ENCODE results near the gene GOLGA6L26.
"Not testable (repeated sequence)": the region's sequence is repeated elsewhere in the genome, so short reads cannot be mapped to it uniquely, and the experiment has no call there.

Gene GOLGA6L26

GRCh38 chr15:23334096-23334495 is at the start of gene GOLGA6L26:
GOLGA6L26 (minus strand) TSS chr15:23334196; CDS start chr15:23334135, 61 bp downstream.
- not testable (repeated sequence) for H3K9ac ChIP-seq (ENCODE audit: insufficient read length); DNase-seq (ENCODE audit: low read depth, low spot score); H3K4me3 ChIP-seq; H3K9me3 ChIP-seq (ENCODE audit: low read depth, low read length); H3K36me3 ChIP-seq (ENCODE audit: insufficient read depth, low read length); H3K27ac ChIP-seq

GRCh38 chr15:23381192-23381591 is 47.2 kb upstream of the GOLGA6L26 start:
- not testable (repeated sequence) for H3K27ac ChIP-seq; H3K4me3 ChIP-seq; DNase-seq (ENCODE audit: low read depth, low spot score); H3K9ac ChIP-seq (ENCODE audit: insufficient read length); H3K9me3 ChIP-seq (ENCODE audit: low read depth, low read length); H3K36me3 ChIP-seq (ENCODE audit: insufficient read depth, low read length)

GRCh38 chr15:23380700-23381099 is 46.7 kb upstream of the GOLGA6L26 start:
- DNase-seq (ENCODE audit: low read depth, low spot score); H3K36me3 ChIP-seq (ENCODE audit: insufficient read depth, low read length); H3K9me3 ChIP-seq (ENCODE audit: low read depth, low read length); H3K27ac ChIP-seq; H3K9ac ChIP-seq (ENCODE audit: insufficient read length); H3K4me3 ChIP-seq: not testable (repeated sequence)

GRCh38 chr15:23378946-23379345 is 45.0 kb upstream of the GOLGA6L26 start:
- not testable (repeated sequence) for H3K9ac ChIP-seq (ENCODE audit: insufficient read length); H3K4me3 ChIP-seq; DNase-seq (ENCODE audit: low read depth, low spot score); H3K27ac ChIP-seq; H3K9me3 ChIP-seq (ENCODE audit: low read depth, low read length); H3K36me3 ChIP-seq (ENCODE audit: insufficient read depth, low read length)

- not testable (repeated sequence) for H3K4me3 ChIP-seq; H3K9me3 ChIP-seq (ENCODE audit: low read depth, low read length); H3K36me3 ChIP-seq (ENCODE audit: insufficient read depth, low read length); H3K27ac ChIP-seq; DNase-seq (ENCODE audit: low read depth, low spot score); H3K9ac ChIP-seq (ENCODE audit: insufficient read length)
These were observed 40.2 kb upstream of the GOLGA6L26 start for GRCh38 chr15:23374226-23374625.

GRCh38 chr15:23372891-23373600 is 39.0 kb upstream of the GOLGA6L26 start:
- H3K4me3 ChIP-seq; DNase-seq (ENCODE audit: low read depth, low spot score); H3K27ac ChIP-seq; H3K9ac ChIP-seq (ENCODE audit: insufficient read length); H3K9me3 ChIP-seq (ENCODE audit: low read depth, low read length); H3K36me3 ChIP-seq (ENCODE audit: insufficient read depth, low read length): not testable (repeated sequence)

- Histone ChIP-seq H3K27ac (no peak overlapping the region), H3K4me3 (no peak overlapping the region), H3K9ac (ENCODE audit: insufficient read length) (no peak overlapping the region), H3K9me3 (ENCODE audit: low read depth, low read length) (no peaks in the 10 kb centered on the region), H3K36me3 (ENCODE audit: insufficient read depth, low read length) (no peaks in the 10 kb centered on the region)
- TF ChIP-seq POLR2AphosphoS5 (IDR thresholded peaks at IDR 0.05; ENCODE audit: borderline replicate concordance, low read depth, low read length) (no peak), EZH2 (IDR thresholded peaks at IDR 0.05) (no peak), FOXP2 (optimal IDR thresholded peaks at IDR 0.05; ENCODE audit: control extremely low read depth, extremely low read length, insufficient read depth) (no peak)
- DNase-seq (ENCODE audit: low read depth, low spot score), result no peak
These were observed 38.3 kb upstream of the GOLGA6L26 start for GRCh38 chr15:23372284-23372683.

- not testable (repeated sequence) for DNase-seq (ENCODE audit: low read depth, low spot score); H3K27ac ChIP-seq; H3K9me3 ChIP-seq (ENCODE audit: low read depth, low read length); H3K9ac ChIP-seq (ENCODE audit: insufficient read length); H3K36me3 ChIP-seq (ENCODE audit: insufficient read depth, low read length); H3K4me3 ChIP-seq
These were observed 37.9 kb upstream of the GOLGA6L26 start for GRCh38 chr15:23371868-23372267.

GRCh38 chr15:23371134-23371533 is 37.1 kb upstream of the GOLGA6L26 start:
- not testable (repeated sequence) for H3K4me3 ChIP-seq; H3K27ac ChIP-seq; H3K9me3 ChIP-seq (ENCODE audit: low read depth, low read length); DNase-seq (ENCODE audit: low read depth, low spot score); H3K9ac ChIP-seq (ENCODE audit: insufficient read length); H3K36me3 ChIP-seq (ENCODE audit: insufficient read depth, low read length)

- Histone ChIP-seq H3K36me3 (ENCODE audit: insufficient read depth, low read length) (no peaks in the 10 kb centered on the region), H3K27ac (no peak overlapping the region), H3K9ac (ENCODE audit: insufficient read length) (no peak overlapping the region), H3K4me3 (no peak overlapping the region), H3K9me3 (ENCODE audit: low read depth, low read length) (no peaks in the 10 kb centered on the region)
- TF ChIP-seq EZH2 (IDR thresholded peaks at IDR 0.05) (no peak), FOXP2 (optimal IDR thresholded peaks at IDR 0.05; ENCODE audit: control extremely low read depth, extremely low read length, insufficient read depth) (no peak), POLR2AphosphoS5 (IDR thresholded peaks at IDR 0.05; ENCODE audit: borderline replicate concordance, low read depth, low read length) (no peak)
- no peak for DNase-seq (ENCODE audit: low read depth, low spot score)
These were observed 36.6 kb upstream of the GOLGA6L26 start for GRCh38 chr15:23370578-23370977.

- not testable (repeated sequence) for H3K9ac ChIP-seq (ENCODE audit: insufficient read length); H3K27ac ChIP-seq; H3K36me3 ChIP-seq (ENCODE audit: insufficient read depth, low read length)
These were observed 30.3 kb upstream of the GOLGA6L26 start for GRCh38 chr15:23364261-23364660.

GRCh38 chr15:23362622-23363021 is 28.6 kb upstream of the GOLGA6L26 start:
- H3K4me3 ChIP-seq; H3K9ac ChIP-seq (ENCODE audit: insufficient read length); DNase-seq (ENCODE audit: low read depth, low spot score); H3K27ac ChIP-seq; H3K9me3 ChIP-seq (ENCODE audit: low read depth, low read length); H3K36me3 ChIP-seq (ENCODE audit: insufficient read depth, low read length): not testable (repeated sequence)

More at GRCh38 chr15:23364261-23364660, 30.3 kb upstream of the GOLGA6L26 start:
- not testable (repeated sequence) for H3K9me3 ChIP-seq (ENCODE audit: low read depth, low read length); DNase-seq (ENCODE audit: low read depth, low spot score); H3K4me3 ChIP-seq

GRCh38 chr15:23354448-23354847 is 20.5 kb upstream of the GOLGA6L26 start, which contains the start of gene GOLGA8S:
GOLGA8S (plus strand) TSS chr15:23354748; CDS start chr15:23354810, 62 bp downstream.
- H3K9me3 ChIP-seq (ENCODE audit: low read depth, low read length); H3K36me3 ChIP-seq (ENCODE audit: insufficient read depth, low read length); DNase-seq (ENCODE audit: low read depth, low spot score); H3K9ac ChIP-seq (ENCODE audit: insufficient read length); H3K4me3 ChIP-seq; H3K27ac ChIP-seq: not testable (repeated sequence)

GRCh38 chr15:23311233-23311632 is 22.8 kb downstream of the GOLGA6L26 start:
- DNase-seq (ENCODE audit: low read depth, low spot score); H3K27ac ChIP-seq; H3K4me3 ChIP-seq; H3K9ac ChIP-seq (ENCODE audit: insufficient read length); H3K9me3 ChIP-seq (ENCODE audit: low read depth, low read length): not testable (repeated sequence)
- peaks cover 26% of the 10 kb centered on the region for H3K36me3 ChIP-seq (ENCODE audit: insufficient read depth, low read length)

Data from SK-N-MC (cell line).